ENCODE results near the gene TSPAN14.

Gene TSPAN14

DNA sequence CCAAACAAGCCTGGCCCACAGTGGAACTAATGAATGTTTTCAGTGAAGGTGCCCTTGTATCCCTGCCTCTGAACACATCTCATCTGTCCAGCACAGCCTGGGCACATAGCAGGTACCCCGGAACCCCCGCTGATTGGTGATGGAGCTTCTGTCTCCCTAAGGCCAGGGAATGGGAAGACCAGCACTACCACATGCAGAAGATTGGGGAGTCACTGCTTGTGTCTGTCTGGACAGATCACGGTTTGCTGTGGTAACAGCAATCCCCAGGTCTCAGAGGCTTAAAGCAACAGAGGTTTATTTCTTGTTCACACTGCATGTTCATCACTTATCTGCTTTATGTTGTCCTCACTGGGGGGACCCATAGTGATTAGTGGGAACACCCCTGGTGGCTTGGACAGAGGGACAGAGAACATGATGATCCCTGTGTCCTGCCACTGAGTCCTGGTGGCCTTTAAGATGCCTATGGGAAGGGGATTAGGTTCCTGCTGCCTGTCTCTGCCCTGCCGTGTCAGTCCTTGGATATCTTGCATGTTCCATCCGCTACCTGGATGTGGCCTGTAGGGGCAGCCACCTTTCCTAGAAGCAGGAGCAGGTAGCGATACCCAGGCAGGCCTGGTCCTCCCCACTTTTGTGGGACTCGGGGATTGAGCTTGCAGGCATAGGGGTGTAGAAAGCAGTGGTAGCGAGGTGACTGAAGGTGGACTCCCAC is 3.6 kb downstream of the TSPAN14 start:
- no peak overlapping the region for H2BK12ac ChIP-seq (ENCODE audit: low read length)
- H3K27ac ChIP-seq (ENCODE audit: low read depth, low read length): no peak overlapping the region
- peaks cover 38% of the 10 kb centered on the region for H3K79me1 ChIP-seq (ENCODE audit: low read length)
- no peak overlapping the region for H3K23ac ChIP-seq (ENCODE audit: low read length)
- no peak overlapping the region for H3K9ac ChIP-seq (ENCODE audit: low read length)
- no peak overlapping the region for H2AK5ac ChIP-seq (ENCODE audit: low read length)
- no peak overlapping the region for H2BK5ac ChIP-seq (ENCODE audit: low read depth, low read length, poor library complexity)
- peaks cover 0 to 5% of the 10 kb centered on the region in 2 experiments for H3K36me3 ChIP-seq (ENCODE audit: control insufficient read depth in 1 of 2, insufficient read depth in 2 of 2, low read length in 2 of 2)
- no peaks in the 10 kb centered on the region for H3K9me3 ChIP-seq (ENCODE audit: insufficient read depth, low read depth, low read length)
- H2AFZ ChIP-seq (ENCODE audit: insufficient read depth, low read length, poor library complexity): no peak overlapping the region
- H3K4ac ChIP-seq (ENCODE audit: low read depth, low read length): peak overlapping the region; percentile 81
- no peaks in the 10 kb centered on the region for H3K27me3 ChIP-seq (ENCODE audit: insufficient read depth, low read length)
- H3K4me1 ChIP-seq (ENCODE audit: control insufficient read depth in 1 of 2, insufficient read depth in 2 of 2, low read length in 2 of 2): peaks cover 54 to 64% of the 10 kb centered on the region in 2 experiments
- H3K14ac ChIP-seq (ENCODE audit: low read length): peak overlapping the region; percentile 21
- H3K4me3 ChIP-seq (ENCODE audit: low read depth, low read length): no peak overlapping the region
- no CpG with 5 or more reads among the region's 8 CpGs for WGBS (ENCODE audit: extremely low coverage, insufficient coverage, insufficient read length)
- H4K91ac ChIP-seq (ENCODE audit: low read depth, low read length): no peak overlapping the region
- no peak overlapping the region for H3K4me2 ChIP-seq (ENCODE audit: low read length)
- peaks cover 52% of the 10 kb centered on the region for H3K79me2 ChIP-seq (ENCODE audit: control insufficient read depth, insufficient read depth, low read length, poor library complexity)
- DNase-seq: no peak
- H3K18ac ChIP-seq (ENCODE audit: low read length): no peak overlapping the region
- H4K12ac ChIP-seq (ENCODE audit: low read depth, low read length): no peak overlapping the region
- H2BK120ac ChIP-seq (ENCODE audit: insufficient read depth, low read length, poor library complexity): no peak overlapping the region
- no peak overlapping the region for H4K8ac ChIP-seq (ENCODE audit: low read depth, low read length)

DNA sequence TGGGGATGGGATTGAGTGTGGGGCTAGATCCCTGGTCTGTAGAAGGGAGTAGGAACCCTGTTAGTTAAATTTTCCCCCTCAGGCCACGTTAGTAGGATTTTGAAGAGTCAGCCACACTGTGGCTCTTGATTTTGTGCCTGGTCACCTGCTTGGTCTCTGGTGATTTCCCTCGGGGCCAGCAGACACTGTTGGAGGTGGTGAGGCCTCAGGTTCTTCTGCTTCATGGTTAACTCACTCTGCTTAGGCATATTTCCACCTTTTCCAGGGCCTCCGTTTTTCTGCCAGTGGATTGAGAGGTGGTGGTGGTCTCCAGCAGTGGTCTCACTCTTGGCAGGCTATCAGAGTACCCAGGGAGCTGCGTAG is 4.1 kb downstream of the TSPAN14 start:
- Histone ChIP-seq H3K9me3 (ENCODE audit: insufficient read depth, low read depth, low read length) (no peaks in the 10 kb centered on the region), H2BK120ac (ENCODE audit: insufficient read depth, low read length, poor library complexity) (no peak overlapping the region), H3K4me2 (ENCODE audit: low read length) (no peak overlapping the region), H4K8ac (ENCODE audit: low read depth, low read length) (no peak overlapping the region), H2AK5ac (ENCODE audit: low read length) (no peak overlapping the region), H3K18ac (ENCODE audit: low read length) (no peak overlapping the region), H3K14ac (ENCODE audit: low read length) (no peak overlapping the region), H2BK12ac (ENCODE audit: low read length) (no peak overlapping the region), H4K12ac (ENCODE audit: low read depth, low read length) (no peak overlapping the region), H3K27me3 (ENCODE audit: insufficient read depth, low read length) (no peaks in the 10 kb centered on the region), H3K4me1 (ENCODE audit: control insufficient read depth in 1 of 2, insufficient read depth in 2 of 2, low read length in 2 of 2) (peaks cover 56 to 66% of the 10 kb centered on the region in 2 experiments), H3K23ac (ENCODE audit: low read length) (no peak overlapping the region), H3K4me3 (ENCODE audit: low read depth, low read length) (no peak overlapping the region), H3K79me1 (ENCODE audit: low read length) (peaks cover 37% of the 10 kb centered on the region), H2AFZ (ENCODE audit: insufficient read depth, low read length, poor library complexity) (no peak overlapping the region), H3K79me2 (ENCODE audit: control insufficient read depth, insufficient read depth, low read length, poor library complexity) (peaks cover 55% of the 10 kb centered on the region), H3K36me3 (ENCODE audit: control insufficient read depth in 1 of 2, insufficient read depth in 2 of 2, low read length in 2 of 2) (peaks cover 0 to 5% of the 10 kb centered on the region in 2 experiments), H3K4ac (ENCODE audit: low read depth, low read length) (peak overlapping the region; percentile 11), H3K9ac (ENCODE audit: low read length) (peak overlapping the region; percentile 28), H2BK5ac (ENCODE audit: low read depth, low read length, poor library complexity) (no peak overlapping the region), H3K27ac (ENCODE audit: low read depth, low read length) (no peak overlapping the region), H4K91ac (ENCODE audit: low read depth, low read length) (no peak overlapping the region)
- no CpG with 5 or more reads among the region's 4 CpGs for WGBS (ENCODE audit: extremely low coverage, insufficient coverage, insufficient read length)
- no peak for DNase-seq

DNA sequence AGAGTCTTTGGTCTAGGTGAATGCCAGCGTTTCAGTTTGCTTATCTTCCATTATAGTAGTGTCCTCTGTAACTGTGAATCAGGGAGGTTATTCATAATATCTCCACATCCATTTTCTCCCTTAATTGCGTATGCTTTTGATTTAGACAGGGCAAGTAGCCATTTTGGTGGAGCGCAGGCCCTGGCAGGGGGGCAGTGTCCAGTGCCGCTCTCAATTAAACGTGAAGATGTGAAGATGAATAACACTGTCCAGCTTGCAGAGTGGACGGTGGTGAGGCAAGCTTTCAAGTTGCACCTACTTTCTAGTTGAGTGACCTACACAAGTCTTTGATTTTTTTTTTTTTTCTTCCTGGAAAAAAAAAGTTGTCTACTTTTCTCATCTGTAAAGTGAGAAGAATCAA is 4.5 kb downstream of the TSPAN14 start:
- Histone ChIP-seq H3K4ac (ENCODE audit: low read depth, low read length) (peak overlapping the region; percentile 11), H3K23ac (ENCODE audit: low read length) (no peak overlapping the region), H2BK120ac (ENCODE audit: insufficient read depth, low read length, poor library complexity) (no peak overlapping the region), H4K12ac (ENCODE audit: low read depth, low read length) (no peak overlapping the region), H2BK12ac (ENCODE audit: low read length) (no peak overlapping the region), H3K36me3 (ENCODE audit: control insufficient read depth in 1 of 2, insufficient read depth in 2 of 2, low read length in 2 of 2) (peaks cover 0 to 5% of the 10 kb centered on the region in 2 experiments), H2AFZ (ENCODE audit: insufficient read depth, low read length, poor library complexity) (no peak overlapping the region), H3K4me1 (ENCODE audit: control insufficient read depth in 1 of 2, insufficient read depth in 2 of 2, low read length in 2 of 2) (peaks cover 54 to 64% of the 10 kb centered on the region in 2 experiments), H4K91ac (ENCODE audit: low read depth, low read length) (no peak overlapping the region), H3K79me2 (ENCODE audit: control insufficient read depth, insufficient read depth, low read length, poor library complexity) (peaks cover 53% of the 10 kb centered on the region), H3K9ac (ENCODE audit: low read length) (no peak overlapping the region), H2AK5ac (ENCODE audit: low read length) (no peak overlapping the region), H3K4me3 (ENCODE audit: low read depth, low read length) (no peak overlapping the region), H3K14ac (ENCODE audit: low read length) (no peak overlapping the region), H2BK5ac (ENCODE audit: low read depth, low read length, poor library complexity) (no peak overlapping the region), H3K79me1 (ENCODE audit: low read length) (peaks cover 33% of the 10 kb centered on the region), H4K8ac (ENCODE audit: low read depth, low read length) (no peak overlapping the region), H3K4me2 (ENCODE audit: low read length) (no peak overlapping the region), H3K18ac (ENCODE audit: low read length) (no peak overlapping the region), H3K9me3 (ENCODE audit: insufficient read depth, low read depth, low read length) (no peaks in the 10 kb centered on the region), H3K27ac (ENCODE audit: low read depth, low read length) (peak overlapping the region; percentile 80), H3K27me3 (ENCODE audit: insufficient read depth, low read length) (no peaks in the 10 kb centered on the region)
- WGBS (ENCODE audit: extremely low coverage, insufficient coverage, insufficient read length): no CpG with 5 or more reads among the region's 6 CpGs
- DNase-seq: no peak

GRCh38 chr10:80459047-80459865 is 5.1 kb downstream of the TSPAN14 start:
- Histone ChIP-seq H3K4me1 (ENCODE audit: control insufficient read depth in 1 of 2, insufficient read depth in 2 of 2, low read length in 2 of 2) (peaks cover 60 to 70% of the 10 kb centered on the region in 2 experiments), H3K9ac (ENCODE audit: low read length) (peak overlapping the region; percentile 21), H3K4me2 (ENCODE audit: low read length) (peak overlapping the region; percentile 12), H3K27me3 (ENCODE audit: insufficient read depth, low read length) (no peaks in the 10 kb centered on the region), H3K36me3 (ENCODE audit: control insufficient read depth in 1 of 2, insufficient read depth in 2 of 2, low read length in 2 of 2) (peaks cover 4 to 7% of the 10 kb centered on the region in 2 experiments), H4K8ac (ENCODE audit: low read depth, low read length) (no peak overlapping the region), H3K27ac (ENCODE audit: low read depth, low read length) (peak overlapping the region; percentile 80), H2AK5ac (ENCODE audit: low read length) (peak overlapping the region; percentile 49), H2AFZ (ENCODE audit: insufficient read depth, low read length, poor library complexity) (no peak overlapping the region), H3K23ac (ENCODE audit: low read length) (no peak overlapping the region), H3K4me3 (ENCODE audit: low read depth, low read length) (no peak overlapping the region), H3K14ac (ENCODE audit: low read length) (peak overlapping the region; percentile 57), H3K18ac (ENCODE audit: low read length) (peak overlapping the region; percentile 36), H4K91ac (ENCODE audit: low read depth, low read length) (peak overlapping the region; percentile 71), H2BK120ac (ENCODE audit: insufficient read depth, low read length, poor library complexity) (peak overlapping the region; percentile 21), H3K79me2 (ENCODE audit: control insufficient read depth, insufficient read depth, low read length, poor library complexity) (peaks cover 57% of the 10 kb centered on the region), H2BK12ac (ENCODE audit: low read length) (peak overlapping the region; percentile 55), H3K4ac (ENCODE audit: low read depth, low read length) (peak overlapping the region; percentile 91), H2BK5ac (ENCODE audit: low read depth, low read length, poor library complexity) (peak overlapping the region; percentile 42), H3K9me3 (ENCODE audit: insufficient read depth, low read depth, low read length) (no peaks in the 10 kb centered on the region), H4K12ac (ENCODE audit: low read depth, low read length) (no peak overlapping the region), H3K79me1 (ENCODE audit: low read length) (peaks cover 36% of the 10 kb centered on the region)
- DNase-seq: no peak
- no CpG with 5 or more reads among the region's 9 CpGs for WGBS (ENCODE audit: extremely low coverage, insufficient coverage, insufficient read length)
